ENCODE data around the gene MGRN1.

GRCh38 chr16:4694642-4695451 lies 70.2 kb downstream of the MGRN1 start:
- TF ChIP-seq POLR2AphosphoS5 (IDR thresholded peaks at IDR 0.05; ENCODE audit: low read depth, low read length): no peak
- TF ChIP-seq POLR2A (IDR thresholded peaks at IDR 0.05; ENCODE audit: low read depth, low read length): no peak
- TF ChIP-seq POU2F2 (IDR thresholded peaks at IDR 0.05; ENCODE audit: low read depth, low read length): no peak
